Fibroblast of lung (primary cell): Measurements from ENCODE around the gene MAP2K6.

Experiments used
- EZH2 ChIP-seq: IDR thresholded peaks from 2 replicates; pipeline ENCODE4 v1.5.1; 2012; ENCODE audit warnings: low read length, control low read depth, mild to moderate bottlenecking; ENCODE audit errors: missing control alignments
- TF ChIP-seq, protein P1 (sequence below), 2 donors: IDR thresholded peaks in 1 of 2; conservative IDR thresholded peaks in 1 of 2; 1 replicate in 1 of 2; 2 replicates in 1 of 2; pipeline ENCODE4 v1.5.1; 2011 to 2012; ENCODE audit warnings: low read length in 2 of 2, control low read depth in 1 of 2, inconsistent platforms in 1 of 2, low read depth in 1 of 2, mild to moderate bottlenecking in 1 of 2

DNA sequence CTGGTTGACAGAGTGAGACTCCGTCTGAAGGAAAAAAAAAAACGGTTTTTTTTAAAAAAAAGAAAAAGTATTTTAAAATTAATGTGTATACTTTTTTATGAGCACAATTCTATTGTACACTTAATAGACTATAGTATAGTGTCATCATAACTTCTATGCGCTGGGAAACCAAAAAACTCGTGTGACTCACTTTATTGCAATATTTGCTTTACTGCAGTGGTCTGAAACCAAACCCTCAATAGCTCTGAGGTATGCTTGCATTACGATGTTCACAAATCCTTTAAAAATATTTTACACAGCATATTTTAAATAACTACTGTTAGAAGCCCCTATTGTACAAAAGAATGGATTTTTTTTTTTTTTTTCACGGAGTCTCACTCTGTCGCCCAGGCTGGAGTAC, 12.4 kb upstream of the MAP2K6 start:
- TF ChIP-seq, protein P1, sequence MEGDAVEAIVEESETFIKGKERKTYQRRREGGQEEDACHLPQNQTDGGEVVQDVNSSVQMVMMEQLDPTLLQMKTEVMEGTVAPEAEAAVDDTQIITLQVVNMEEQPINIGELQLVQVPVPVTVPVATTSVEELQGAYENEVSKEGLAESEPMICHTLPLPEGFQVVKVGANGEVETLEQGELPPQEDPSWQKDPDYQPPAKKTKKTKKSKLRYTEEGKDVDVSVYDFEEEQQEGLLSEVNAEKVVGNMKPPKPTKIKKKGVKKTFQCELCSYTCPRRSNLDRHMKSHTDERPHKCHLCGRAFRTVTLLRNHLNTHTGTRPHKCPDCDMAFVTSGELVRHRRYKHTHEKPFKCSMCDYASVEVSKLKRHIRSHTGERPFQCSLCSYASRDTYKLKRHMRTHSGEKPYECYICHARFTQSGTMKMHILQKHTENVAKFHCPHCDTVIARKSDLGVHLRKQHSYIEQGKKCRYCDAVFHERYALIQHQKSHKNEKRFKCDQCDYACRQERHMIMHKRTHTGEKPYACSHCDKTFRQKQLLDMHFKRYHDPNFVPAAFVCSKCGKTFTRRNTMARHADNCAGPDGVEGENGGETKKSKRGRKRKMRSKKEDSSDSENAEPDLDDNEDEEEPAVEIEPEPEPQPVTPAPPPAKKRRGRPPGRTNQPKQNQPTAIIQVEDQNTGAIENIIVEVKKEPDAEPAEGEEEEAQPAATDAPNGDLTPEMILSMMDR (conservative IDR thresholded peaks at IDR 0.05 in 1 of 2, IDR thresholded peaks at IDR 0.05 in 1 of 2; ENCODE audit: low read depth in 1 of 2, low read length in 2 of 2), result no peak
- TF ChIP-seq EZH2, result no peak
